ENCODE results near the gene ATG7. TPM values are rescaled to one million over a fixed set of nuclear protein-coding genes. Genes with fewer than 3 reads are reported as not detected.

ATG7 gene
- total RNA-seq, 2 experiments from 2014 or later = 21.7 to 28.4 TPM

DNA sequence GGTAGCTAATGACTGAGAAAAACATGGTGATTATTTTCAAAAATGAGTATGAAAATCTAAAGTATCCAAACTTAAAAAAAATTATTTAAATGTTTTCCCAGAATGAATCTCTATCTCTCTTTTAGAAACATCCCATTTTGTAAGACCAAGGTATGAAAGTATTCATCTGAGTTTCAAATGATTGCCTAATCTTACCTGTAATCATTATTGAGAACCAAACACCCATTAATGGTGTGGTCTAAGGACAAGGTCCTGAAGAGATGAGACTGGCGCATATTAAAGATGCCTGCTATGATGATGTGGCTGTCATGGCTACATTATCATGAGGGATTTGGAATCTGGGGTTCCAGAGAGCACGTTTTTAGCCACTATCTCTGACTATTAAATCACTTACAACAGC is 206.0 kb downstream of the ATG7 start:
- no peaks in the 10 kb centered on the region for H3K9me2 ChIP-seq (ENCODE audit: insufficient read depth, low read length)
- H3K36me3 ChIP-seq (ENCODE audit: insufficient read depth, low read length) = no peaks in the 10 kb centered on the region
- no peaks in the 10 kb centered on the region for H3K4me1 ChIP-seq (ENCODE audit: insufficient read depth, low read length, poor library complexity, severe bottlenecking)
- H3K79me2 ChIP-seq (ENCODE audit: insufficient read depth, low read depth, low read length) = no peaks in the 10 kb centered on the region
- intact Hi-C loops (cut with micrococcal nuclease; ENCODE audit: unreplicated experiment) = no loop called here
- DNase-seq (ENCODE audit: low spot score) = no peak
- H3K27ac ChIP-seq (ENCODE audit: low read depth, low read length, poor library complexity, severe bottlenecking) = no peak overlapping the region
- no TSS peak for BruUV-seq (replicated peaks)
- H3K9me3 ChIP-seq (ENCODE audit: low read length) = no peaks in the 10 kb centered on the region
- H3K4me2 ChIP-seq (ENCODE audit: low read length) = no peak overlapping the region
- no peaks in the 10 kb centered on the region for H4K20me1 ChIP-seq (ENCODE audit: insufficient read depth, low read length)
- CTCF ChIA-PET (ENCODE audit: unreplicated experiment) = no interaction called here
- H2AFZ ChIP-seq (ENCODE audit: low read length) = no peak overlapping the region
- H3K4me3 ChIP-seq (ENCODE audit: low read depth, low read length, poor library complexity, severe bottlenecking) = no peak overlapping the region
- no peak for TF ChIP-seq EZH2phosphoT487 (IDR thresholded peaks at IDR 0.05; ENCODE audit: borderline replicate concordance, low read depth, low read length)
- TF ChIP-seq CTCF (conservative IDR thresholded peaks at IDR 0.05; ENCODE audit: low read length) = no peak
- POLR2A ChIA-PET = interaction anchor here (0.6 kb wide), 1 partner anchor 745 kb away, joined by 3 read pairs; no protein-coding TSS in a partner anchor

GRCh38 chr3:11479221-11479620 is 207.0 kb downstream of the ATG7 start:
- CTCF ChIA-PET (ENCODE audit: unreplicated experiment) = no interaction called here

More at GRCh38 chr3:11479221-11479620, 207.0 kb downstream of the ATG7 start:
- Histone ChIP-seq H3K9me3 (ENCODE audit: low read length) (no peaks in the 10 kb centered on the region), H3K27ac (ENCODE audit: low read depth, low read length, poor library complexity, severe bottlenecking) (no peak overlapping the region), H4K20me1 (ENCODE audit: insufficient read depth, low read length) (no peaks in the 10 kb centered on the region), H3K9me2 (ENCODE audit: insufficient read depth, low read length) (no peaks in the 10 kb centered on the region), H3K36me3 (ENCODE audit: insufficient read depth, low read length) (no peaks in the 10 kb centered on the region), H3K4me3 (ENCODE audit: low read depth, low read length, poor library complexity, severe bottlenecking) (no peak overlapping the region), H3K79me2 (ENCODE audit: insufficient read depth, low read depth, low read length) (no peaks in the 10 kb centered on the region), H3K4me2 (ENCODE audit: low read length) (no peak overlapping the region), H3K4me1 (ENCODE audit: insufficient read depth, low read length, poor library complexity, severe bottlenecking) (no peaks in the 10 kb centered on the region), H2AFZ (ENCODE audit: low read length) (no peak overlapping the region)
- DNase-seq (ENCODE audit: low spot score) = no peak
- no TSS peak for BruUV-seq (replicated peaks)
- POLR2A ChIA-PET = interaction anchor here (0.7 kb wide), 1 partner anchor 38 kb away, joined by 3 read pairs; no protein-coding TSS in a partner anchor
- TF ChIP-seq CTCF (conservative IDR thresholded peaks at IDR 0.05; ENCODE audit: low read length) = no peak
- TF ChIP-seq EZH2phosphoT487 (IDR thresholded peaks at IDR 0.05; ENCODE audit: borderline replicate concordance, low read depth, low read length) = no peak
- intact Hi-C loops (cut with micrococcal nuclease; ENCODE audit: unreplicated experiment) = no loop called here

Data from OCI-LY7 (cell line).